Measurements from ENCODE around the gene KCNH6.

Gene KCNH6

GRCh38 chr17:63523253-63523855, at the start of gene KCNH6:
TSS of gene KCNH6 (plus strand) at chr17:63523358. CDS start at chr17:63523414, 56 bp downstream.
- H3K4me3 Mint-ChIP-seq, result peak within 1 kb of the TSS; percentile 7
- peaks cover 28% of the 10 kb centered on the region for H3K27me3 Mint-ChIP-seq (ENCODE audit: low read depth)
- H3K9me3 Mint-ChIP-seq, result no peaks in the 10 kb centered on the region
- H3K27ac Mint-ChIP-seq, result peak within 1 kb of the TSS; percentile 17
- no peaks in the 10 kb centered on the region for H3K36me3 Mint-ChIP-seq (ENCODE audit: low read depth)
- H3K4me1 Mint-ChIP-seq (ENCODE audit: low read depth), result no peaks in the 10 kb centered on the region

GRCh38 chr17:63474174-63474573, 49.0 kb upstream of the KCNH6 start:
- Mint-ChIP-seq H3K27ac (no peak overlapping the region), H3K4me1 (ENCODE audit: low read depth) (peaks cover 12% of the 10 kb centered on the region), H3K27me3 (ENCODE audit: low read depth) (peaks cover 66% of the 10 kb centered on the region), H3K9me3 (no peaks in the 10 kb centered on the region), H3K4me3 (no peak overlapping the region), H3K36me3 (ENCODE audit: low read depth) (no peaks in the 10 kb centered on the region)

- H3K4me3 Mint-ChIP-seq, result no peak overlapping the region
- no peaks in the 10 kb centered on the region for H3K9me3 Mint-ChIP-seq
- peaks cover 12% of the 10 kb centered on the region for H3K4me1 Mint-ChIP-seq (ENCODE audit: low read depth)
- no peak overlapping the region for H3K27ac Mint-ChIP-seq
- peaks cover 66% of the 10 kb centered on the region for H3K27me3 Mint-ChIP-seq (ENCODE audit: low read depth)
- no peaks in the 10 kb centered on the region for H3K36me3 Mint-ChIP-seq (ENCODE audit: low read depth)
Measured at GRCh38 chr17:63474586-63475460, 48.3 kb upstream of the KCNH6 start.

- Mint-ChIP-seq H3K27ac (no peak overlapping the region), H3K4me1 (ENCODE audit: low read depth) (peaks cover 12% of the 10 kb centered on the region), H3K4me3 (peak overlapping the region; percentile 59), H3K27me3 (ENCODE audit: low read depth) (peaks cover 61% of the 10 kb centered on the region), H3K9me3 (no peaks in the 10 kb centered on the region), H3K36me3 (ENCODE audit: low read depth) (no peaks in the 10 kb centered on the region)
Measured at GRCh38 chr17:63475491-63476412, 47.4 kb upstream of the KCNH6 start.

- Mint-ChIP-seq H3K4me1 (ENCODE audit: low read depth) (peaks cover 12% of the 10 kb centered on the region), H3K36me3 (ENCODE audit: low read depth) (no peaks in the 10 kb centered on the region), H3K27me3 (ENCODE audit: low read depth) (peaks cover 56% of the 10 kb centered on the region), H3K27ac (no peak overlapping the region), H3K9me3 (no peaks in the 10 kb centered on the region), H3K4me3 (no peak overlapping the region)
Measured at GRCh38 chr17:63476459-63476853, 46.7 kb upstream of the KCNH6 start.

- H3K36me3 Mint-ChIP-seq (ENCODE audit: low read depth), result no peaks in the 10 kb centered on the region
- peak within 1 kb of the TSS; percentile 77 for H3K4me3 Mint-ChIP-seq
- peak within 1 kb of the TSS; percentile 31 for H3K27ac Mint-ChIP-seq
- peaks cover 51% of the 10 kb centered on the region for H3K27me3 Mint-ChIP-seq (ENCODE audit: low read depth)
- no peaks in the 10 kb centered on the region for H3K9me3 Mint-ChIP-seq
- peaks cover 12% of the 10 kb centered on the region for H3K4me1 Mint-ChIP-seq (ENCODE audit: low read depth)
Measured at GRCh38 chr17:63476854-63477479, 46.2 kb upstream of the KCNH6 start, which contains the start of gene ACE. TSS of gene ACE (plus strand) at chr17:63477061. CDS start at chr17:63477095, 34 bp downstream.

GRCh38 chr17:63477480-63478440, 45.4 kb upstream of the KCNH6 start:
- Mint-ChIP-seq H3K4me1 (ENCODE audit: low read depth) (peaks cover 12% of the 10 kb centered on the region), H3K27me3 (ENCODE audit: low read depth) (peaks cover 45% of the 10 kb centered on the region), H3K9me3 (no peaks in the 10 kb centered on the region), H3K27ac (peak overlapping the region; percentile 31), H3K4me3 (peak overlapping the region; percentile 77), H3K36me3 (ENCODE audit: low read depth) (no peaks in the 10 kb centered on the region)

- Mint-ChIP-seq H3K4me3 (peak overlapping the region; percentile 50), H3K36me3 (ENCODE audit: low read depth) (no peaks in the 10 kb centered on the region), H3K27ac (no peak overlapping the region), H3K9me3 (no peaks in the 10 kb centered on the region), H3K27me3 (ENCODE audit: low read depth) (peaks cover 39% of the 10 kb centered on the region), H3K4me1 (ENCODE audit: low read depth) (peaks cover 12% of the 10 kb centered on the region)
Measured at GRCh38 chr17:63478814-63479494, 44.2 kb upstream of the KCNH6 start.

- Mint-ChIP-seq H3K36me3 (ENCODE audit: low read depth) (no peaks in the 10 kb centered on the region), H3K27ac (no peak overlapping the region), H3K4me3 (no peak overlapping the region), H3K27me3 (ENCODE audit: low read depth) (peaks cover 32% of the 10 kb centered on the region), H3K4me1 (ENCODE audit: low read depth) (peaks cover 12% of the 10 kb centered on the region), H3K9me3 (no peaks in the 10 kb centered on the region)
Measured at GRCh38 chr17:63479495-63480184, 43.5 kb upstream of the KCNH6 start.

GRCh38 chr17:63480192-63480784, 42.9 kb upstream of the KCNH6 start:
- Mint-ChIP-seq H3K4me1 (ENCODE audit: low read depth) (peaks cover 12% of the 10 kb centered on the region), H3K27me3 (ENCODE audit: low read depth) (peaks cover 26% of the 10 kb centered on the region), H3K4me3 (no peak overlapping the region), H3K36me3 (ENCODE audit: low read depth) (no peaks in the 10 kb centered on the region), H3K27ac (no peak overlapping the region), H3K9me3 (no peaks in the 10 kb centered on the region)

GRCh38 chr17:63480826-63481487, 42.2 kb upstream of the KCNH6 start:
- no peaks in the 10 kb centered on the region for H3K9me3 Mint-ChIP-seq
- peaks cover 9% of the 10 kb centered on the region for H3K4me1 Mint-ChIP-seq (ENCODE audit: low read depth)
- H3K36me3 Mint-ChIP-seq (ENCODE audit: low read depth), result no peaks in the 10 kb centered on the region
- H3K27ac Mint-ChIP-seq, result no peak overlapping the region
- no peak overlapping the region for H3K4me3 Mint-ChIP-seq
- H3K27me3 Mint-ChIP-seq (ENCODE audit: low read depth), result peaks cover 19% of the 10 kb centered on the region

- peaks cover 9% of the 10 kb centered on the region for H3K4me1 Mint-ChIP-seq (ENCODE audit: low read depth)
- H3K27me3 Mint-ChIP-seq (ENCODE audit: low read depth), result peaks cover 16% of the 10 kb centered on the region
Measured at GRCh38 chr17:63481488-63481870, 41.7 kb upstream of the KCNH6 start.

More at GRCh38 chr17:63481488-63481870, 41.7 kb upstream of the KCNH6 start:
- no peak overlapping the region for H3K4me3 Mint-ChIP-seq
- no peaks in the 10 kb centered on the region for H3K36me3 Mint-ChIP-seq (ENCODE audit: low read depth)
- H3K9me3 Mint-ChIP-seq, result no peaks in the 10 kb centered on the region
- no peak overlapping the region for H3K27ac Mint-ChIP-seq
